GM19238 (cell line): ENCODE measurements around the gene NANS.
"Not testable (repeated sequence)": the region's sequence is repeated elsewhere in the genome, so short reads cannot be mapped to it uniquely, and the experiment has no call there.

Experiments
- DNase-seq: peaks from one replicate; pipeline ENCODE4 v3.0.0; 2011; ENCODE audit warnings: low spot score; ENCODE audit not compliant: insufficient read length

Gene NANS

GRCh38 chr9:98099898-98100297 is 43.4 kb downstream of the NANS start:
- DNase-seq: no peak

DNA sequence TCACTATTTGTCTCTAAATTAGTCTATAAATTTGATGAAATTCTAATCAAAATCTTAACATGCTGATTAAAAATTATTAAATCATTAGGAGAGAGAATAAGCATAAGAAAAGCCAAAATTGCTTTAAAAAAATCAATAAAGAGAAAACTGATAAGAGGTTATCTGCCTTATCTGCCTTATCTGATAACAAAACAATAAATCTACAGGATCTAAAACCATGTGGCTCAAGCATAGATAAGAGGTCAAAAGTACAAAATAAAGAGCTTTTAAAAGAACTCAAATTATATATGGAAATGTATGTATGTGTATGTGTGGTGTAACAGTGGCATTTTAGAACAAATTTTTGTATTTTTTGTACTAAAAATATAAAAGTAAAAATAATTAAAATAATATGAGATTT is 43.9 kb downstream of the NANS start:
- DNase-seq: no peak

- DNase-seq: no peak
Measured at GRCh38 chr9:98101416-98101815, 44.9 kb downstream of the NANS start.

DNA sequence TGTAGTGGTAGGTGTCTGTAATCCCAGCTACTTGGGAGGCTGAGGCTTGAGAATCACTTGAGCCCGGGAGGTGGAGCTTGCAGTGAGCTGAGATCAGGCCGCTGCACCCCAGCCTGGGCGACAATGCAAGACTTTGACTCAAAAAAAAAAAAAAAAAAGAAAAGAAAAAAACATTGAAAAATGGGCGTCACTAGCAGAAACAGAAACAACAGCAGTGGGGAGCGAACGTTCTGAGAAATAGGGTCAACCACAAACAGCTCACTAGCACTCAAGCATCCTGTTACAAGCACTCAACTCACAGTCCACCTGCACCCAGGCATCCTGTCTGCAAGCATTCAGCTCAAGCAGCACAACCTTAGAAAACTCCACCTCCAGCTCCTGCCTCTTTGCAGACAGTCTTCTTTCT is 45.3 kb downstream of the NANS start:
- DNase-seq: peak; percentile 70

DNA sequence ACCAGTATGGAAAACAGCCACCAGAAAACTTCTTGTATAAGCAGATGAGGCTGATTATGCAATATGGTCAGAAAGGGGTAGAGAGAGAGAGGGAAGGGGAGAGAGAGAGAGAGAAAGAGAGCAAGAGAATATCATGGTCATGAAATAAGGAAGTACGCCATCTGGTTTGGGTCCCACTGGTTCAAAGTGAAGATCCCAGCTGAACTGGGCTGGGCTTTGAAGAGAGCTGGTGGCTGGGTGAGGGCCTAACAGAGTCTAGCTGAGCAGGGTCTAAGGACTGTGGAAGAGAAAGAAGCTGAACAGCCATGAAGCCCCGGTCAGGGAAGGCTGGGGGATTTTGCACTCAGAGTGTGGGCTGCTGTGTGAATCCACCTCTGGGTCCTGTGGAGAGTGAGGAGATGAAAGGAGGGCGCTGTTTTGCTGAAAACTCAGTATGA is 47.9 kb downstream of the NANS start:
- DNase-seq: no peak

DNA sequence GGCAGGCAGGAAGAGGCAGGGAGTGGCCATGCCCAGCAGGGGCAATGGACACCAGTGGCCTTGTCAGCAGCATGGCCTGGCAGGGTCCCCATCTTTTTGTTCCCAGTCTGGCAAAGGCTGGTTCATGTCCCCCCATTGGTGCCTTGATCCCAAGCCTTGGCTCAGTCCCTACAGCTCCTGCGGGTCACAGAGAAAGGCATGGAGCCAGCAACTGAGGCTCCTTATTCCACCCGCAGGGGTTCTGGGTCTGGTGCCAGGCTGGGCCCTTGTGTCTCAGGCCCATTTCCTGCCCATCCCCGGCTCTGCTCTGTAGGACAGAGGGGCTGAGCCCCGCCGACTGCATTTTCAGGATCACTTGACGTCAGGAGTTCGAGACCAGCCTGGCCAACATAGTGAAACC is 48.5 kb downstream of the NANS start:
- DNase-seq: no peak

- DNase-seq: no peak
Measured at GRCh38 chr9:98107926-98108325, 51.4 kb downstream of the NANS start.

- no peak for DNase-seq
Measured at GRCh38 chr9:98108531-98109031, 52.0 kb downstream of the NANS start.

- DNase-seq: no peak
Measured at GRCh38 chr9:98109052-98109451, 52.5 kb downstream of the NANS start.

DNA sequence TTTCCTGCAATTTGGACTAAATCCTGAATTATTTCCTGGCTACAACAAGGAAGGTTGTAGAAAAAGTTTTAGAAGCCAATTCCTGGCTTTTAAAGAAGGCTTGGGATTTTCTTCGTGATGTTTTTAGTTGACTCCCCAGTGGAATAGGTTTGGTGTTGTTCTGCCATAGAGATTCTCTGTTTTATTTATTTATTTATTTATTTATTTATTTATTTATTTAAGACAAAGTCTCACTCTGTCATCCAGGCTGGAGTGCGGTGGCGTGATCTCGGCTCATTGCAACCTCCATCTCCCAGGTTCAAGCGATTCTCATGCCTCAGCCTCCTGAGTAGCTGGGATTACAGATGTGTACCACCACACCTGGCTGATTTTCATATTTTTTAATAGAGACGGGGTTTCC is 60.6 kb downstream of the NANS start:
- not testable (repeated sequence) for DNase-seq

- DNase-seq: peak; percentile 52
Measured at GRCh38 chr9:98117984-98118639, 61.6 kb downstream of the NANS start.

DNA sequence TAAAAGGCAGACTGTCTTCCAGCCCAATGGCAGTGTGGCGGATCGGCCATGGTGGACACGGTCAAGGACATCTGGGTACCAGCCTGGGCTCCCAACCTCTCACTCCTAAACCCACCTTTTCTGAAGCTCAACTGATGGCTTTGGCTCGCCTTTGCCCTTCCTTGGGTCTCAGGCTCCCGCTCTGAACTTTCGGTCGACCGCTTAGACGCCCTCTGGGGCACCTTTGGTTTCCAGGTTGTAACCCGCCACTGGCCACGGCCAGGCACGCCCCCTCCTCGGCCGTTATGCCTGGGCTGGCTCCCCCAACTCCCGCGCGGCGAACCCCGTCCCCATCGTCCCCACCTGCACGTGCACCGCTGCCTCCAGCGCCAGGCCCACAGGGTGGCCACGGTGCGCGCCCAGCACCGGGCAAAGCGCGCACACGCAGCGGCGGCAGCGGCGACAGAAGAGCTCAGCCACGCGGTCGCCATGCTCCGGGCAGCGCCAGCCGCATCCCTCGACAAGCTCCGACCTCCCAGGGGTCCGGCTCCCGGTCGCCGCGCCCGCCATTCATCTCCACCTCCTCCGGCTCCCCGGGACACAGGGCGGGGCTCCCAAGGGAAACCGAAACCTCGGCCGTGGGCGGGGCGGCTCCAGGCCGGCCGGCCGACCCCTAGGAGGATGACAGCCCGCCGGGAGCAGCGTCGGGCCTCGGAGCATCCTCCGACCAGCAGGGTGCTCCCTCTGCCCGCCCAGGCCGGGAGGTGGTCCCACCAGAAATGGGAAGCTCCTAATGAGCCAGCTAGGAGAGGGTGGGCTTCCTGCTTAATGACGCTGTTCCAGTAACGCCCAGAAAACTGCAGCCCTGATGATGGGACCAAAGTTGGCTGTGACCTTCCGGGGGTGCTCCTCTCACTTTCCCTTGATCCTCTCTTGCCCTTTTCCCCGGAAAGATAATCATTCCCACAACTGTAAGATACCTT is 62.4 kb downstream of the NANS start, which contains the start of gene TRIM14:
TRIM14 (minus strand) TSS at position 583 of the 962 bp plus-strand sequence; CDS start at position 549, 34 bp downstream.
- DNase-seq: peak; percentile 73

GRCh38 chr9:98120476-98120875 is 63.9 kb downstream of the NANS start:
- DNase-seq: no peak

DNA sequence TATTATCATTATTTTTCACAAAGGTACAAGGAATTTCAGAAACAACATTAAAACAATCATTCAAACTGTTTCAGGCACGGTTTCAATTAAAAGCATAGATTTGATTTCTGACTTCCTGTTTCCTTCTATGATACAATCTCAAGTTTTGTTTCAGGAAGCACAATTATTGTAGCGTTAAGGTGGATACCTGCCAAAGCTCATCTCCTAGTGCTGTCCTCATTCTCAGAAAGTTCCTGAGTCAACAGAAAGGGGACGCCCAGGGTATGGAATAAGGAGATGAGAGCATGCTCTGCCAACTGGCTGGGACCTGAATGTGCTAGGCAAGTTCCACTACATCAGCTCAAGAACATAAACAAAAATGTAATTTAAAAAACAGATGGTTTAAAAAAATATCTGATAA is 64.5 kb downstream of the NANS start:
- no peak for DNase-seq

DNA sequence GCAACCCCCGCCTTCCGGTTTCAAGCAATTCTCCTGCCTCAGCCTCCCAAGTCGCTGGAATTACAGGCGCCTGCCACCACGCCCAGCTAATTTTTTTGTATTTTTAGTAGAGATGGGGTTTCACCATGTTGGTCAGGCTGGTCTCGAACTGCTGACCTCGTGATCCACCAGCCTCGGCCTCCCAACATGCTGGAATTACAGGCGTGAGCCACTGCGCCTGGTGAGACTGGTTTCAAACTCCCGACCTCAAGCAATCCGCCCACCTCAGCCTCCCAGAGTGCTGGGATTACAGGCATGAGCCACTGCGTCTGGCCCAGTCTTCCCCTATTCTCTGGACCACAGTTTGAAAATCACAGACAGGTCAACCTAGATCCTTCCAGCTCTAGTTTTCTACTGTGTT is 67.6 kb downstream of the NANS start:
- DNase-seq: not testable (repeated sequence)

DNA sequence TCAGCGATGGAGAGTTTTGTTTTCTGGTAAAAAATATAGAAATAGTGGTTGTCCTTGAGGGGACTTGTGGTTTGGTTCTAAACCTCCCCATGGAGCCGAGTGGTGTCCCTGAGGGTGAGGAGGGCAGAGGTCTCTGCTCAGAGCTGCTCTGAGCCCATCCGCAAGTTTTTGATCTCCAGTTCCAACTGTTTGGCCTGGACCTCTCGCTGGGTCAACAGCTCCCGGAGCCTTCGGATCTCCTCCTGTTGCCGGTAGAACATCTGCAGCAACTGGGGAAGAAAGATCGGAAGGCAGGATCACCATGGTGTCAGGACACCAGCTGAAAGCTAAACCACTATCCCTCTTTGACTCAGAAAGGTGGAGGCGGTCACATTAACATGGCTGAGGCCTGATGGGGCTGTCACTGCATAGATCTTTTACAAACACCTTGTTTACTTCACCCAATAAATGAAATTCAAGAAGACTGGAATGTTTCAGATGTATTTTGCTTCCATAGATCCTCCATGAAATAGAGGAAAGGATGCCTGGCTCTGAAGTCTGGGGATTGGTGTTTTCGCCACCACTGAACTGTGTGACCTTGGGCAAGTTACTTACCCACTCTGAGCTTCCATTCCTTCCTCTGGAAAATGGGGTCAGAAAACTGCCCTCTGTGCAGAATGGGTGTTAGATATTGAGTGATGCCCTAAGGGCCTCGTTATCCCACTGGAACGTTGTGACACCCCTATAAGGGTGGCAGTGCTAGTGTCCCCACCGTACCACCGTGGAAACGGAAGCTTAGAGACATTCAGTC is 68.3 kb downstream of the NANS start:
- no peak for DNase-seq

DNA sequence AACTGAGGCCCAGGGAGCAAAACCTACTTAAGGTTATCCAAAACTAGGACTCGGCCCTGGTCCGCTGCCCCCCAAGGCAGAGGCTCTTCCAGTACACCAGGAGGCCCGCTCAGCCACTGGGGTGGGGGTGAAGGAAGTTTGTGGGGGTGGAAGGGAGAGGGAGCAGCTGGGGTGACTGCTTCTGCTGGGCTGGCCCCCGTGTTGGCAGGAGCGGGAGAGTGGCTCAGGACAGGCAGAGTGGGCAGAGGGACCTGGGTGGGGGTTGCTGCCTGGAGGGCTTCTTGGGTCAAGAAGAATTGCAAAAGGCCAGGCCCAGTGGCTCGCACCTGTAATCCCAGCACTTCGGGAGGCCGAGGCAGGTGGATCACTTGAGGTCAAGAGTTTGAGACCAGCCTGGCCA is 70.7 kb downstream of the NANS start:
- no peak for DNase-seq

DNA sequence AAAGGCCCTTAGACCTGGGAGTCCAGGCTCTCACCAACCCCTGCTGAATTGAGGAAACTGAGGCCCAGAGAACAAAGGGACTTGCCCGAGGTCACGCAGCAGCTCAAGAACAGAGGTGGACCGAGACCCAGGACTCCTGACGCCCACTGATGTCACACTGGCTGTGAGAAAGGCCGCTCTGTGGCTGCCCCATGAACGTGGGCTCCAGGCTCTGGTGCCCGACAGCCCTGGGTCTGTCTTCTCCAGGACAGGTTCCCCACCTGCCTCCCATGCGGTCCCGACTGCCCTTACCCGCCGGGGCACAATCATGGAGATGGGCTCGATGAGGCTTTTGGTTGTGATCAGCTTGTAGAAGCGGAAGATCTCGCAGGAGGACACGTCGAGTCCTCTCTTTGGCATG is 71.8 kb downstream of the NANS start:
- no peak for DNase-seq

DNA sequence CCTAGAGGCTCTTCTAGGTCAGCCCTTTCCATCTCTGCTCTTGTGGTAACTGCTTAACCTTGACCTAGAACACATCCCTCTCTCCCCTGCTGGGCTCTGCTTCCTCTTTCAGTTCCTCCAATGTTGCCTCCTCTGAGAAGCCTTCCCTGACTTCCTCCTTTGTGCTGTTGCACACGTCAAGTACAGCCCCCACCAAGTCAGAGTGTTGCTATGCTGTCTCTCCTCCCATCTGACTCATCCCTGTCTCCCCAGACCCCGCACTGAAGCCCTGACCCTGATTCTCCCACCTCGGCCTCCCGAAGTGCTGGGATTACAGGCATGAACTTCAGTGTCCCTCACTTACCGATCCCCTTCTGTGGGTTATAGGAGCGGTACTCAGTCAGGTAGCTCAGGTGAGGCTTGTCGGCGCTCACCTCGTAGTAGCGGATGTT is 72.9 kb downstream of the NANS start:
- DNase-seq: no peak

GRCh38 chr9:98130060-98130459 is 73.5 kb downstream of the NANS start:
- not testable (repeated sequence) for DNase-seq

DNA sequence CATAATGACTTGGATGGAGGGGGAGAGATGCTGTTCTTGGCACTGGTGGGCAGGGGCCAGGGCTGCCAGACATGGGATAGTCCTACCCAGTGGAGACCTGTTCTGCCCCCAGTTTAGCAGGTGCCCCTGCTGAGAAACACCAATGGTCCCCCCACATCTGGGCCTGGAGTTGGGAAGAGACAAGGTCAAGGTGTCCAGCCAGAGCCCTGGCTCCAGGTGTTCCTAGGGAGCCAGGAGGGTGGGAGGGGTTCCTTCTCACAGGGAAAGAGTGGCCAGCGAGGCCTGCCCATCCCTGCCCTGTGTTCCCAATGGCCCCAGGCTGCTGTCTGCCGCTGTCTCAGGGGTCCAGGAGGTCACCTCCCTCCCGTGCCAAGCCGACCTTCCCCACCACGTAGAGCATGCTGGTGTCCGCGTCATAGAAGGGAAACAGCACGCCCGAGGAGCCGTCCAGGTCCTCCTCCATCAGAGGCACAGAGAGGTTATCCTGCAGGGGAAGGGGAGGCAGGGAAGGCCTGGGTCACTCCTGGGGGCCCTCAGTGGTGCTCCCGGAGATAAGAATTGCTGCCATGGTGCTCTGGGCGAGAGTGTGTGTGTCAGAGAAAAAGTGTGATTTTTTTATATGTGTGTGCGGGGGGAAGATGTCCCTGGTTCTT is 74.2 kb downstream of the NANS start:
- DNase-seq: no peak
